SU-DHL-6 (cell line): Measurements from ENCODE around the gene OPRM1.
A peak's percentile ranks its signal among the peaks of the same experiment; 100 is the strongest.

Experiments
- H2AFZ ChIP-seq: fragments of 200-600 bp; sonication (generic); 2 replicates; pipeline ENCODE4 v1.6.1; 2014; ENCODE audit warnings: low read depth, mild to moderate bottlenecking, moderate library complexity, mixed read lengths, antibody characterized with exemption, low read length; ENCODE audit not compliant: severe bottlenecking
- H3F3A ChIP-seq: fragments of 200-600 bp; shearing (Covaris generic); 2 replicates; pipeline ENCODE4 v1.6.0; 2016; ENCODE audit warnings: antibody characterized with exemption, mild to moderate bottlenecking; ENCODE audit not compliant: insufficient read depth
- H3K27ac ChIP-seq: fragments of 200-600 bp; sonication (generic); 2 replicates; pipeline ENCODE4 v1.5.1; 2016; ENCODE audit warnings: low read depth, mild to moderate bottlenecking, low read length, moderate library complexity, mixed read lengths
- H3K27me3 ChIP-seq: fragments of 200-600 bp; sonication (generic), shearing (Covaris generic); 2 replicates; pipeline ENCODE4 v1.6.0; 2014; ENCODE audit warnings: mild to moderate bottlenecking, low read length
- H3K36me3 ChIP-seq: fragments of 200-600 bp; sonication (generic); 2 replicates; pipeline ENCODE4 v1.6.1; 2014; ENCODE audit warnings: mild to moderate bottlenecking, low read length, mixed read lengths
- H3K4me2 ChIP-seq: fragments of 300-600, 200-600 bp; shearing (Covaris generic), sonication (generic); 2 replicates; pipeline ENCODE4 v1.6.0; 2014; ENCODE audit warnings: low read length, low read depth, mild to moderate bottlenecking; ENCODE audit not compliant: poor library complexity, severe bottlenecking
- H3K4me3 ChIP-seq: fragments of 200-600 bp; sonication (generic); 2 replicates; pipeline ENCODE4 v1.5.1; 2014; ENCODE audit warnings: antibody characterized with exemption, low read length, mild to moderate bottlenecking, mixed read lengths; ENCODE audit not compliant: insufficient read depth, poor library complexity, severe bottlenecking
- H3K79me2 ChIP-seq: fragments of 200-600 bp; sonication (generic); 2 replicates; pipeline ENCODE4 v1.6.1; 2014; ENCODE audit warnings: mild to moderate bottlenecking, low read length, moderate library complexity; ENCODE audit not compliant: insufficient read depth
- H3K9ac ChIP-seq: fragments of 200-600 bp; sonication (generic); 2 replicates; pipeline ENCODE4 v1.7.0; 2014; ENCODE audit warnings: mild to moderate bottlenecking, low read length
- H3K9me2 ChIP-seq: fragments of 200-600 bp; sonication (generic); replicated peaks from 2 replicates; pipeline ENCODE4 v1.6.1; 2014; ENCODE audit warnings: low read length; ENCODE audit not compliant: insufficient read depth
- H3K9me3 ChIP-seq: fragments of 200-600 bp; sonication (generic); 2 replicates; pipeline ENCODE4 v1.6.1; 2014; ENCODE audit warnings: low read length, mixed read lengths; ENCODE audit not compliant: insufficient read depth
- H4K20me1 ChIP-seq: fragments of 200-600 bp; sonication (generic); 2 replicates; pipeline ENCODE4 v1.6.1; 2014; ENCODE audit warnings: low read depth, mild to moderate bottlenecking, antibody characterized with exemption, low read length, moderate library complexity, mixed read lengths
- CTCF ChIP-seq: fragments of 200-600 bp; sonication (generic); IDR thresholded peaks from one replicate; pipeline ENCODE4 v1.5.1; 2017; ENCODE audit warnings: antibody characterized with exemption, mild to moderate bottlenecking, low read length, moderate library complexity; ENCODE audit not compliant: insufficient read depth, poor library complexity, severe bottlenecking
- EZH2phosphoT487 ChIP-seq: fragments of 200-600 bp; sonication (generic), shearing (Covaris generic); conservative IDR thresholded peaks from 2 replicates; pipeline ENCODE4 v1.6.1; 2018; ENCODE audit warnings: mild to moderate bottlenecking, antibody characterized with exemption, low read length, moderate library complexity, mixed read lengths

Gene OPRM1

GRCh38 chr6:154268486-154268885 is 229.4 kb downstream of the OPRM1 start:
- H3K79me2 ChIP-seq = no peaks in the 10 kb centered on the region
- no peak overlapping the region for H2AFZ ChIP-seq
- H3F3A ChIP-seq = no peaks in the 10 kb centered on the region
- H3K36me3 ChIP-seq = no peaks in the 10 kb centered on the region
- H3K9me3 ChIP-seq = no peaks in the 10 kb centered on the region
- no peak overlapping the region for H3K4me3 ChIP-seq
- no peaks in the 10 kb centered on the region for H3K27me3 ChIP-seq
- no peak overlapping the region for H3K4me2 ChIP-seq
- no peak overlapping the region for H3K27ac ChIP-seq
- no peaks in the 10 kb centered on the region for H4K20me1 ChIP-seq
- H3K9ac ChIP-seq = no peak overlapping the region
- TF ChIP-seq EZH2phosphoT487 (no peak), CTCF (no peak)
- no peaks in the 10 kb centered on the region for H3K9me2 ChIP-seq

GRCh38 chr6:154274168-154274567 is 235.1 kb downstream of the OPRM1 start:
- H3K4me3 ChIP-seq = no peak overlapping the region
- no peak overlapping the region for H2AFZ ChIP-seq
- no peak overlapping the region for H3K4me2 ChIP-seq
- no peaks in the 10 kb centered on the region for H3K27me3 ChIP-seq
- no peaks in the 10 kb centered on the region for H3K9me3 ChIP-seq
- no peak overlapping the region for H3K9ac ChIP-seq
- no peaks in the 10 kb centered on the region for H4K20me1 ChIP-seq
- H3K9me2 ChIP-seq = no peaks in the 10 kb centered on the region
- no peaks in the 10 kb centered on the region for H3K79me2 ChIP-seq
- TF ChIP-seq EZH2phosphoT487 (no peak), CTCF (no peak)
- no peak overlapping the region for H3K27ac ChIP-seq
- no peaks in the 10 kb centered on the region for H3F3A ChIP-seq
- H3K36me3 ChIP-seq = no peaks in the 10 kb centered on the region

- Histone ChIP-seq H4K20me1 (no peaks in the 10 kb centered on the region), H3K9me2 (no peaks in the 10 kb centered on the region), H3K27ac (no peak overlapping the region), H3K4me3 (no peak overlapping the region), H3K36me3 (no peaks in the 10 kb centered on the region), H3F3A (no peaks in the 10 kb centered on the region), H3K9me3 (no peaks in the 10 kb centered on the region), H3K27me3 (no peaks in the 10 kb centered on the region), H3K9ac (no peak overlapping the region), H3K79me2 (no peaks in the 10 kb centered on the region), H3K4me2 (no peak overlapping the region), H2AFZ (no peak overlapping the region)
- TF ChIP-seq EZH2phosphoT487 (no peak), CTCF (peak; percentile 37)
Measured at GRCh38 chr6:154276810-154277628, 238.0 kb downstream of the OPRM1 start.
